ENCODE data around the gene PYCR2.

GRCh38 chr1:225914391-225914790 is 9.7 kb downstream of the PYCR2 start:
- TF ChIP-seq CTCF (IDR thresholded peaks at IDR 0.05) (no peak), POLR2A (IDR thresholded peaks at IDR 0.05) (no peak)
